Endothelial cell of umbilical vein (primary cell): ENCODE measurements around the gene SLC28A1. TPM values are rescaled to one million over a fixed set of nuclear protein-coding genes. Genes with fewer than 3 reads are reported as not detected.

ENCODE experiments used
- BruUV-seq: library from RNA; stranded (reverse); fragments of 400-500 nt; replicated peaks from 2 replicates; lab custom pipeline; 2021; lab: Mats Ljungman, UMichigan
- CTCF ChIA-PET: fragments of 300-600, 350-600 bp; sonication (Branson Sonifier 250); formaldehyde crosslinking; loops from one replicate; lab custom pipeline; 2021; ENCODE audit warnings: antibody characterized with exemption, inconsistent platforms; lab: Charles Lee
- POLR2A ChIA-PET: fragments of 300-600, 350-600 bp; sonication (Branson Sonifier 250); formaldehyde crosslinking; loops from one replicate; lab custom pipeline; 2021; ENCODE audit warnings: antibody characterized with exemption, inconsistent platforms; lab: Charles Lee
- DNase-seq: peaks from one replicate; pipeline ENCODE4 v3.0.0-alpha.2; 2011; ENCODE audit warnings: low read depth, low spot score
- FAIRE-seq: peaks from 2 replicates; lab custom pipeline; 2011; peaks lifted over from hg19 to GRCh38; lab: Jason Lieb, UNC
- H2AFZ ChIP-seq: 2 replicates; pipeline ENCODE4 v1.6.0; 2012; ENCODE audit warnings: low read depth, low read length, control low read depth, inconsistent platforms
- H3K27ac ChIP-seq: 2 replicates; pipeline ENCODE4 v1.5.1; 2011; ENCODE audit warnings: low read depth, mild to moderate bottlenecking, control low read depth, low read length, moderate library complexity; ENCODE audit not compliant: insufficient read depth
- H3K27me3 ChIP-seq, 2 experiments: 2 replicates each; pipeline versions ENCODE4 v1.6.0 to v1.6.1; 2011; ENCODE audit warnings: low read length in 2 of 2, mixed read lengths in 1 of 2; ENCODE audit not compliant: control insufficient read depth in 2 of 2, insufficient read depth in 2 of 2
- H3K36me3 ChIP-seq, 2 experiments: 2 replicates in 1 of 2; 3 replicates in 1 of 2; pipeline ENCODE4 v1.5.1; 2011; ENCODE audit warnings: low read length in 2 of 2, mild to moderate bottlenecking in 1 of 2, moderate library complexity in 1 of 2; ENCODE audit not compliant: control insufficient read depth in 2 of 2, insufficient read depth in 2 of 2; ENCODE audit errors: extremely low read depth in 1 of 2
- H3K4me1 ChIP-seq: 3 replicates; pipeline ENCODE4 v1.5.1; 2011; ENCODE audit warnings: mild to moderate bottlenecking, low read length; ENCODE audit not compliant: control insufficient read depth, insufficient read depth; ENCODE audit errors: extremely low read depth
- H3K4me2 ChIP-seq: 2 replicates; pipeline ENCODE4 v1.6.1; 2011; ENCODE audit warnings: low read length, control low read depth, mixed read lengths; ENCODE audit not compliant: insufficient read depth
- H3K4me3 ChIP-seq, 3 experiments: fragments of 200-600 bp in 1 of 3; sonication (generic), shearing (Covaris generic) in 1 of 3; replicated peaks in 1 of 3; 2 replicates each; pipeline ENCODE4 v1.5.1; 2011 to 2016; ENCODE audit warnings: control low read depth in 3 of 3, low read length in 3 of 3, mild to moderate bottlenecking in 2 of 3, inconsistent platforms in 1 of 3, low read depth in 1 of 3, moderate library complexity in 1 of 3; ENCODE audit not compliant: insufficient read depth in 1 of 3
- H3K79me2 ChIP-seq: 2 replicates; pipeline ENCODE4 v1.6.0; 2012; ENCODE audit warnings: low read length, inconsistent platforms; ENCODE audit not compliant: control insufficient read depth, insufficient read depth
- H3K9ac ChIP-seq: replicated peaks from 2 replicates; pipeline ENCODE3; 2011; ENCODE audit warnings: low read length, control low read depth; ENCODE audit not compliant: insufficient read depth; ENCODE audit errors: extremely low read depth
- H3K9me1 ChIP-seq: replicated peaks from 3 replicates; pipeline ENCODE4 v1.6.0; 2011; ENCODE audit warnings: mild to moderate bottlenecking, low read length; ENCODE audit not compliant: control insufficient read depth, insufficient read depth; ENCODE audit errors: extremely low read depth
- H3K9me3 ChIP-seq: replicated peaks from 2 replicates; pipeline ENCODE4 v1.5.1; 2012; ENCODE audit warnings: low read length, inconsistent platforms; ENCODE audit not compliant: control insufficient read depth, insufficient read depth
- H4K20me1 ChIP-seq: replicated peaks from 2 replicates; pipeline ENCODE3; 2011; ENCODE audit warnings: mild to moderate bottlenecking, low read length; ENCODE audit not compliant: control insufficient read depth, insufficient read depth; ENCODE audit errors: extremely low read depth
- EZH2 ChIP-seq: IDR thresholded peaks from 2 replicates; pipeline ENCODE4 v1.6.1; 2012; ENCODE audit warnings: borderline replicate concordance, low read depth, mild to moderate bottlenecking, moderate library complexity, low read length, inconsistent platforms; ENCODE audit not compliant: severe bottlenecking
- FOS ChIP-seq: IDR thresholded peaks from 2 replicates; pipeline ENCODE4 v1.6.1; 2011; ENCODE audit warnings: mild to moderate bottlenecking, low read length, moderate library complexity, borderline replicate concordance; ENCODE audit not compliant: insufficient read depth
- GATA2 ChIP-seq: IDR thresholded peaks from 2 replicates; pipeline ENCODE4 v1.7.0; 2011; ENCODE audit warnings: low read depth, mild to moderate bottlenecking, moderate library complexity, mixed read lengths, low read length; ENCODE audit not compliant: insufficient read length, insufficient read depth
- JUN ChIP-seq: IDR thresholded peaks from 2 replicates; pipeline ENCODE4 v1.6.1; 2011; ENCODE audit warnings: borderline replicate concordance, low read depth; ENCODE audit not compliant: insufficient read length, insufficient read depth
- MYC ChIP-seq: IDR thresholded peaks from one replicate; pipeline ENCODE4 v1.6.1; 2011; ENCODE audit warnings: mild to moderate bottlenecking, low read depth, low read length
- POLR2A ChIP-seq: IDR thresholded peaks from 2 replicates; pipeline ENCODE4 v1.6.1; 2012; ENCODE audit warnings: low read depth, mild to moderate bottlenecking, control low read depth, low read length
- POLR2AphosphoS5 ChIP-seq: IDR thresholded peaks from 2 replicates; pipeline ENCODE4 v1.6.1; 2012; ENCODE audit warnings: low read depth, mild to moderate bottlenecking, control low read depth, low read length, moderate library complexity; ENCODE audit not compliant: insufficient read depth
- dilution Hi-C: fragments of 300-500 bp; cut with MboI; formaldehyde crosslinking; loops from one replicate; pipeline ENCODE4 v1.15.0; 2019; ENCODE audit warnings: low sequenced_read_pairs; ENCODE audit not compliant: extremely low pct_ligation_motif_present
- intact Hi-C: fragments of 100-400 bp; cut with micrococcal nuclease; formaldehyde crosslinking; loops from one replicate; pipeline ENCODE4 v1.10.0; 2022
- polyA plus RNA-seq, 4 experiments: library from polyadenylated mRNA; depleted of rRNA in 3 of 4; stranded (reverse) in 3 of 4; unstranded in 1 of 4; fragments of >200 nt; gene quantifications; 2 replicates each; pipeline versions ENCODE4 v1.2.1 to v1.2.3, GENCODE V29; 2011 to 2012; ENCODE audit warnings: missing spikeins in 1 of 4
- total RNA-seq: library from RNA; stranded (reverse); gene quantifications from 2 replicates; pipeline ENCODE4 v1.2.3, GENCODE V29; 2021
- TF ChIP-seq, protein P1 (sequence below), 2 donors: IDR thresholded peaks; 1 replicate in 1 of 2; 2 replicates in 1 of 2; pipeline ENCODE4 v1.5.1; 2011; ENCODE audit warnings: low read length in 2 of 2, mild to moderate bottlenecking in 2 of 2, moderate library complexity in 2 of 2, control low read depth in 1 of 2, inconsistent platforms in 1 of 2, low read depth in 1 of 2; ENCODE audit not compliant: insufficient read depth in 1 of 2; ENCODE audit errors: extremely low read depth in 1 of 2
- TF ChIP-seq, protein P2 (sequence below): IDR thresholded peaks from 2 replicates; pipeline ENCODE4 v1.6.1; 2011; ENCODE audit not compliant: insufficient read depth, insufficient read length

SLC28A1 gene
- total and polyA plus RNA-seq, 2 donors (not counting 3 experiments of a cell fraction or from before 2014, with no cell fraction given) = not detected

DNA sequence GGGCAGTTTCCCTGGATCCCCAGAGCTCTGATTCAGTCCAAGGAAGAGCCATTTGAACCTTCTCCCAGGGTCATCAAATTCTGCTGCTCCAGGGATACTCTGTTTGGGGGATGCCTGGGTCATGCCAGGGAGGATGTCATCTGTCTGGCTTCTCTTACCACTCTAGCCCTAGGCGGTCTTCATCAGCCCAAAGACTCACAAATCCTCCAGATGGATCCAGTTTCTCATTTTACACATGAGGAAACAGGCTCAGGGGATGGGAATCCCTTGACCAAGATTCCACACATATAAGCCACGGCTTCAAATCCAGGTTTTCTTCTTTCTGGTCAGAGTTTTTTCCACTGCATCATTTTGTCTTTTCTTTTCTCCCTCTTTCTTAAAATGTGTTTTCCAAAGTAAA, 36.7 kb downstream of the SLC28A1 start:
- intact Hi-C loops (no loop called here), dilution Hi-C loops (no loop called here)
- ChIA-PET POLR2A (no interaction called here), CTCF (no interaction called here)
- no peaks in the 10 kb centered on the region for H3K4me1 ChIP-seq
- H3K27me3 ChIP-seq = peaks cover 0 to 1% of the 10 kb centered on the region in 2 experiments
- no peaks in the 10 kb centered on the region for H3K9me1 ChIP-seq
- no peaks in the 10 kb centered on the region for H3K79me2 ChIP-seq
- no peaks in the 10 kb centered on the region for H3K36me3 ChIP-seq
- no peak overlapping the region for H3K4me2 ChIP-seq
- H3K9me3 ChIP-seq = no peaks in the 10 kb centered on the region
- no TSS peak for BruUV-seq
- TF ChIP-seq, protein P1, sequence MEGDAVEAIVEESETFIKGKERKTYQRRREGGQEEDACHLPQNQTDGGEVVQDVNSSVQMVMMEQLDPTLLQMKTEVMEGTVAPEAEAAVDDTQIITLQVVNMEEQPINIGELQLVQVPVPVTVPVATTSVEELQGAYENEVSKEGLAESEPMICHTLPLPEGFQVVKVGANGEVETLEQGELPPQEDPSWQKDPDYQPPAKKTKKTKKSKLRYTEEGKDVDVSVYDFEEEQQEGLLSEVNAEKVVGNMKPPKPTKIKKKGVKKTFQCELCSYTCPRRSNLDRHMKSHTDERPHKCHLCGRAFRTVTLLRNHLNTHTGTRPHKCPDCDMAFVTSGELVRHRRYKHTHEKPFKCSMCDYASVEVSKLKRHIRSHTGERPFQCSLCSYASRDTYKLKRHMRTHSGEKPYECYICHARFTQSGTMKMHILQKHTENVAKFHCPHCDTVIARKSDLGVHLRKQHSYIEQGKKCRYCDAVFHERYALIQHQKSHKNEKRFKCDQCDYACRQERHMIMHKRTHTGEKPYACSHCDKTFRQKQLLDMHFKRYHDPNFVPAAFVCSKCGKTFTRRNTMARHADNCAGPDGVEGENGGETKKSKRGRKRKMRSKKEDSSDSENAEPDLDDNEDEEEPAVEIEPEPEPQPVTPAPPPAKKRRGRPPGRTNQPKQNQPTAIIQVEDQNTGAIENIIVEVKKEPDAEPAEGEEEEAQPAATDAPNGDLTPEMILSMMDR (IDR thresholded peaks at IDR 0.05; ENCODE audit: extremely low read depth in 1 of 2, insufficient read depth in 1 of 2, low read depth in 1 of 2, low read length in 2 of 2) = no peak
- no peak overlapping the region for H3K27ac ChIP-seq
- no peak overlapping the region for H2AFZ ChIP-seq
- DNase-seq (no peak), FAIRE-seq (no peak)
- H3K9ac ChIP-seq = no peak overlapping the region
- H4K20me1 ChIP-seq = no peaks in the 10 kb centered on the region
- no peak overlapping the region for H3K4me3 ChIP-seq

DNA sequence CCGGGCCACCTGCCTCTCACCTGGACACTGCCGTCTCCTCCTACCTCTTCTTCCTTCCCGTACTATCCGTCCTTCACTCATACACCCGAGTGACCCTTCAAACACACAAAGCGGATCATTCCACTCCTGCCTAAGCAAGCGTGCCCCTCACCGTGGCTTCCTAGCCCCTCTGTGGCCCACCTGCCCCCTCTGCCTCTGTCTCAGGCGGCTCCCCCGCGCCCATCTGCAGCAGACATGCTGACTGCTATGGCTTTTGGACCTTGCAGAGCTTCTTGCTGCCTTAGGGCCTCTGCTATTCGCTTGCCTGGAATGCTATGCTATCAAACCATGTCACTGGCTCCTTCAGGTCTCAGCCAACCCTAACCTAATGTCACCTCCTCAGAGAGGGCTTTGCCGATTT, 38.1 kb downstream of the SLC28A1 start:
- peaks cover 0 to 1% of the 10 kb centered on the region in 2 experiments for H3K27me3 ChIP-seq
- H3K27ac ChIP-seq = no peak overlapping the region
- FAIRE-seq = no peak
- POLR2A ChIA-PET = no interaction called here
- no peak overlapping the region for H3K4me2 ChIP-seq
- intact Hi-C loops = no loop called here
- no peaks in the 10 kb centered on the region for H3K4me1 ChIP-seq
- TF ChIP-seq, protein P2, sequence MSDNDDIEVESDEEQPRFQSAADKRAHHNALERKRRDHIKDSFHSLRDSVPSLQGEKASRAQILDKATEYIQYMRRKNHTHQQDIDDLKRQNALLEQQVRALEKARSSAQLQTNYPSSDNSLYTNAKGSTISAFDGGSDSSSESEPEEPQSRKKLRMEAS = no peak
- TF ChIP-seq GATA2 (no peak), EZH2 (no peak), MYC (no peak), POLR2A (no peak), FOS (no peak), JUN (no peak), POLR2AphosphoS5 (no peak)
- TF ChIP-seq, protein P1 (IDR thresholded peaks at IDR 0.05; ENCODE audit: extremely low read depth in 1 of 2, insufficient read depth in 1 of 2, low read depth in 1 of 2, low read length in 2 of 2) = no peak
- H2AFZ ChIP-seq = no peak overlapping the region
- H3K79me2 ChIP-seq = no peaks in the 10 kb centered on the region
- H3K36me3 ChIP-seq = no peaks in the 10 kb centered on the region
- no peaks in the 10 kb centered on the region for H3K9me1 ChIP-seq
- DNase-seq = no peak
- H3K9me3 ChIP-seq = no peaks in the 10 kb centered on the region
- dilution Hi-C loops = no loop called here
- no peak overlapping the region for H3K9ac ChIP-seq
- CTCF ChIA-PET = no interaction called here
- no peaks in the 10 kb centered on the region for H4K20me1 ChIP-seq
- BruUV-seq = no TSS peak
- H3K4me3 ChIP-seq = no peak overlapping the region
